HAP-1 (cell line): Measurements from ENCODE around the gene OLIG2.
A peak's percentile ranks its signal among the peaks of the same experiment; 100 is the strongest.

Experiments used
- DNase-seq, 2 experiments: peaks; one replicate each; pipeline ENCODE4 v3.0.0-alpha.2; 2016 to 2020; ENCODE audit warnings: low spot score in 2 of 2
- H3K27me3 ChIP-seq: fragments of 250-450 bp; sonication (Bioruptor Pico); 2 replicates; pipeline ENCODE4 v1.5.1; 2020; ENCODE audit warnings: low read depth, mild to moderate bottlenecking, moderate library complexity
- H3K36me3 ChIP-seq: fragments of 250-450 bp; sonication (Bioruptor Pico); replicated peaks from 2 replicates; pipeline ENCODE4 v1.5.1; 2020; ENCODE audit warnings: mild to moderate bottlenecking
- H3K4me1 ChIP-seq: fragments of 250-450 bp; sonication (Bioruptor Pico); 2 replicates; pipeline ENCODE4 v1.5.1; 2020; ENCODE audit warnings: mild to moderate bottlenecking
- H3K4me3 ChIP-seq: fragments of 250-450 bp; sonication (Bioruptor Pico); 2 replicates; pipeline ENCODE4 v1.5.1; 2020; ENCODE audit warnings: mild to moderate bottlenecking, moderate library complexity
- H3K9me3 ChIP-seq: fragments of 250-450 bp; sonication (Bioruptor Pico); 2 replicates; pipeline ENCODE4 v1.5.1; 2020; ENCODE audit warnings: mild to moderate bottlenecking, moderate library complexity
- in situ Hi-C: fragments of 300-500 bp; cut with MboI; formaldehyde crosslinking; loops from 3 replicates; pipeline ENCODE4 v1.14.3; 2020; ENCODE audit warnings: low sequenced_read_pairs, inconsistent platforms, mixed read lengths

Gene OLIG2

DNA sequence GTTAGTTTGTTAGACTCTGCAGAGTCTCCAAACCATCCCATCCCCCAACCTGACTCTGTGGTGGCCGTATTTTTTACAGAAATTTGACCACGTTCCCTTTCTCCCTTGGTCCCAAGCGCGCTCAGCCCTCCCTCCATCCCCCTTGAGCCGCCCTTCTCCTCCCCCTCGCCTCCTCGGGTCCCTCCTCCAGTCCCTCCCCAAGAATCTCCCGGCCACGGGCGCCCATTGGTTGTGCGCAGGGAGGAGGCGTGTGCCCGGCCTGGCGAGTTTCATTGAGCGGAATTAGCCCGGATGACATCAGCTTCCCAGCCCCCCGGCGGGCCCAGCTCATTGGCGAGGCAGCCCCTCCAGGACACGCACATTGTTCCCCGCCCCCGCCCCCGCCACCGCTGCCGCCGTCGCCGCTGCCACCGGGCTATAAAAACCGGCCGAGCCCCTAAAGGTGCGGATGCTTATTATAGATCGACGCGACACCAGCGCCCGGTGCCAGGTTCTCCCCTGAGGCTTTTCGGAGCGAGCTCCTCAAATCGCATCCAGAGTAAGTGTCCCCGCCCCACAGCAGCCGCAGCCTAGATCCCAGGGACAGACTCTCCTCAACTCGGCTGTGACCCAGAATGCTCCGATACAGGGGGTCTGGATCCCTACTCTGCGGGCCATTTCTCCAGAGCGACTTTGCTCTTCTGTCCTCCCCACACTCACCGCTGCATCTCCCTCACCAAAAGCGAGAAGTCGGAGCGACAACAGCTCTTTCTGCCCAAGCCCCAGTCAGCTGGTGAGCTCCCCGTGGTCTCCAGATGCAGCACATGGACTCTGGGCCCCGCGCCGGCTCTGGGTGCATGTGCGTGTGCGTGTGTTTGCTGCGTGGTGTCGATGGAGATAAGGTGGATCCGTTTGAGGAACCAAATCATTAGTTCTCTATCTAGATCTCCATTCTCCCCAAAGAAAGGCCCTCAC, at the start of gene OLIG2:
Gene OLIG2, plus strand, starts transcription at position 447 of the 954 bp plus-strand sequence. CDS start 928 bp downstream, outside the sequence.
- peak within 1 kb of the TSS; percentile 45 for H3K4me3 ChIP-seq
- peaks cover 7% of the 10 kb centered on the region; the same call in 1 of the 2 replicates for H3K36me3 ChIP-seq
- no peaks in the 10 kb centered on the region for H3K9me3 ChIP-seq
- in situ Hi-C loops, result no loop called here
- H3K4me1 ChIP-seq, result peaks cover 12% of the 10 kb centered on the region
- no peaks in the 10 kb centered on the region for H3K27me3 ChIP-seq
- DNase-seq, result peak; percentile 91 to 95

DNA sequence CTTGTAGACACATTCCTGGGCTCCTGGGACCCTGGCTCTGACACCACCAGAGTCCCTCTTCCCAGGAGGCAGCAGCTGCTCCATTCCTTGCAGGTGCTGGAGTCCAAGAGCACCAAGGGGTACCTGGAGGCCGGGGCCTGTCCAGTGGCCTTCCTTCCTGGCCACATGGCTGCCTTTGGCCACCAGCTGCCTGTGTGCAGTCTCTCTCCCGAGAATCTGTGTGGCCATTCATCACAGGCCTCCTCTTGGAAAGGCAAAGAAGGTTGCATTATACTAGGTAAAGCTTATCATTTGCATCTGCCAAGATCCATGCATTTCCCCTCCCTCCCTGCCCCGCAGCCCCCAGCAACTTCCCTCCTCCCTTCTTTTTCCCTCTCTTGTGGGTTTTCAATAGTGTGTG, 48.9 kb upstream of the OLIG2 start:
- H3K4me1 ChIP-seq, result no peaks in the 10 kb centered on the region
- no peak for DNase-seq
- in situ Hi-C loops, result no loop called here
- no peaks in the 10 kb centered on the region for H3K36me3 ChIP-seq
- no peaks in the 10 kb centered on the region for H3K9me3 ChIP-seq
- no peak overlapping the region for H3K4me3 ChIP-seq
- H3K27me3 ChIP-seq, result no peaks in the 10 kb centered on the region

DNA sequence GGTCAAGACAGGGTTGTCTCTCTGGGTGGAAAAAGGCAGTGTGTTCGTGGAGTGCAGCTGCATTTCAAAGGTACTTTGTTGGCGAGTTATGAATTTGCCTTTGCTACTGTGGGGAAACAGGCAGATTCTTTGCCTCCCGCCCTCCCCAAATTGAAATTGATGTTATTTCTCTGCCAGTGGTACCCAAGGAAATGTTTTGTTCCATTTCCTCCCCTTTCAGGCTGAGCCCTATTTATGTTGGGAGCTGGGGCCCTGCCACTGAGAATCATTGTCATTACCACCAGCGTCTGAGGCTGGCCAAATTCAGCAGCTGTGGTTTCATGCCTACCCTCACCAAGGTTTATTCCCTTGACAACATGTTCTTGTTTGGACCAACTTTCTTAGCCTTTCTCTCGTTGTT, 48.5 kb upstream of the OLIG2 start:
- in situ Hi-C loops, result no loop called here
- Histone ChIP-seq H3K36me3 (no peaks in the 10 kb centered on the region), H3K4me1 (no peaks in the 10 kb centered on the region), H3K27me3 (no peaks in the 10 kb centered on the region), H3K9me3 (no peaks in the 10 kb centered on the region), H3K4me3 (no peak overlapping the region)
- no peak for DNase-seq

DNA sequence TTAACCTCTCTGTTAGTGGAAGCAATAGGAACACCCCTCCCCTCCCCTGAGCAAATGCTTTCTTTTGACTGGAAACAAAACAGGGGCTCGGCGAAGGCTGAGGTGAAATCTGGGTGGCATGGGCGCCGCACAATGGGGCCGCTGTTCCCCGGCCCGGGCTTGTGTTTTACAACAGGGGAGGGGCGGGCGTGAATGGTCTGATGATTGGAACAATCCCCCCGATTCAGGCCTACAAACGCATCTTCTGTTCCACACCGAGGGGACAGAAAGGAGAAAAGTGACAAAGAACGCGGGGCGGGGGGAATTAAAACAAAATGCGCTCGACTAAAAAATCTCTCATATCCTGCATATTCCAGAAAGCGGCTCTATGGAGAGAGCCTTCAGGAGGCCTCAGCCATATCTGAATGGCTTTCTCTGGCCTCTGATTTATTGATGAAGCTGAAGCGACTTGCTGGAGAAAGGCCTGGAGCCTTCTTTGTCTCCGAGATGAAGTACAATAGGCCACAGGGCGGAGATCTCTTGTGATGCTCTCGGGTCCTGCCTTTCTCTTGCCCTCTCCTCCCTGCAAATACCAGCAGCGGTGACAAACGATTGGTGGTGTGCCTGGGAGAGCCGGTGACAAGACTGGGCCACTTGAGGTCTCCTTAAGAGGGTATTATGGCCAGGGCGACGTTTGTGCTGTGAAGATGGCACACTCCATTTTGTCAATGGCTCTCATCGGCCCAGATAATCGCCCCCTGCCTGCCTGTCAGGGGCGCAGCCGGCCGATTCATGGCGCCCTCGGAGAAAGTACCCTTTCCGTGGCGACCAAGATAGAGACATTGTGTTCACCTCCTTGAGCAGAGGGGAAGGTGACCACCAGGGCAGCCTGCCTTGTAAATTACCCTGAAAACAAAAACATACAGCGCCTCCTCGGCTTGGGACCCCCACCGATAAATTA, 47.1 kb upstream of the OLIG2 start:
- no peaks in the 10 kb centered on the region for H3K27me3 ChIP-seq
- H3K36me3 ChIP-seq, result no peaks in the 10 kb centered on the region
- H3K9me3 ChIP-seq, result no peaks in the 10 kb centered on the region
- in situ Hi-C loops, result no loop called here
- no peaks in the 10 kb centered on the region for H3K4me1 ChIP-seq
- no peak overlapping the region for H3K4me3 ChIP-seq
- no peak for DNase-seq

DNA sequence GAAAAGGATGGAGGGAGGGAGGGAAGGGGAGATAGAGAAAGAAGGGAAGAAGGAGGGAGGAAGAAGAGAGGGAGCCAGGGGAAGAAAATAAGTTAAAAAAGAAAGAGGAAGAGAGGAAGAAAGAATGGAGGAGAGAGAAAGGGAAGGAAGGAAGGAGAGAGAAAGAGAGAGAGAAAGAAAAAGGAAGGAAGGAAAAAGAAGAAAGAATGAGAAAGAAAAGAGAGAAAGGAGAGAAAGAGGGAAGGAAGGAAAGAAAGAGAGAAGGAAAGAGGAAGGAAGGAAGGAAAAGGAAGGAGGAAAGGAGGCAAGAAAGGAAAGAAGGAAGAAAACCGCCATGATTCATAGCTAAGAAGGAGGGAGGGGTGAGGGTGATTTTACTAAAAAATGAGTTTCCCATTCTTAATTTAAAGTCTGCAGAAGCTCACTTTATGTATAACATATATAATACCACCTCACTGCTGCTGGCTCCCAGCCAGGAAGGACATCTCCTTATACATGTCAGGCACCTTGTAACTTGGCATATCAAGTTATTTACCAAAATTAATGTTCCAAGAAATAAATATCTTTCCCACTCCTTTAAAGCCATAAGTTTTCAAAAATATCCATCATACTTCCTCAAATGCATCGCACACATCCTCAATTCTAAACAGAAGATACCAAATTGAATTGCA, 46.0 kb upstream of the OLIG2 start:
- in situ Hi-C loops, result no loop called here
- Histone ChIP-seq H3K4me1 (no peaks in the 10 kb centered on the region), H3K27me3 (no peaks in the 10 kb centered on the region), H3K36me3 (no peaks in the 10 kb centered on the region), H3K9me3 (no peaks in the 10 kb centered on the region), H3K4me3 (no peak overlapping the region)
- DNase-seq, result no peak

DNA sequence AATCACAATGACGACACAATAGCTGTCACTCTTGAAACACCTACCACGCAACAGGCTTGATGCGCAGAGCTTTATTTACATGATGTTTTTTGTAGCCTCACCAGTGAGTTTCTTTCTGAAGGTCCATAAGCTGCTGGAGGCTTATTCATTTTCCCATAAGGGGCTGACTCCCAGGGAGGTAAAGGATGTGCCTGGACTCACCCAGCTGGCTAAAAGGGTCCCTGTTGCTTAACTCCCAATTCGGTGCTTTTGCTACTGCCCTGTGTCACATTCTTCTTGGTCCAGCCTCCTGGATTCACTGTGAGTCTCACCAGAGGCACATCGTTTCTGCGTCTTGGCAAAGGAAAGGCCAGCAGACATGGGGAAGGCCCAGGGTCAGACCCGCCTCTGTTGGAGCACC, 44.6 kb upstream of the OLIG2 start:
- no peak overlapping the region for H3K4me3 ChIP-seq
- in situ Hi-C loops, result no loop called here
- no peaks in the 10 kb centered on the region for H3K9me3 ChIP-seq
- no peaks in the 10 kb centered on the region for H3K4me1 ChIP-seq
- no peaks in the 10 kb centered on the region for H3K27me3 ChIP-seq
- no peaks in the 10 kb centered on the region for H3K36me3 ChIP-seq
- no peak for DNase-seq

DNA sequence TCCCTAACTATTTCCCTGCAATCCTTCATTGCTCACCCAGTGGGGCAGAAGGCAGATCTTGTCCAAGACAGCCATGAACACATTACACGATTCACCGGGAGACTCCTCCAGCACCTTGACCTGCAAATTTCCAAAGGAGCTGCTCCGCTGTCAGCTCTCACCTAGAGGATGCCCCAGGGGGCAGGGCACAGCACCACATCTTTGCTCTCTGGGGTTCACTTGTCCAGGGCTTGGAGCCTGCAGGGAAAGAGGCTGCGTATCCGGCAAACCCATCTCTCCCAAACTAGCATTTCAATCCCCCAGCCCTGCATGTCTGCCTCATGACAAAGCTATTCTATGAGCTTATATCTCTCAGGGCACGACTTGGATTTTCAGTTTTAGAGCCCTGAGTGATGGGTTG, 35.1 kb upstream of the OLIG2 start:
- in situ Hi-C loops, result loop anchor here (10.0 kb wide), 1 partner anchor 134 kb away; no protein-coding TSS in a partner anchor
- Histone ChIP-seq H3K9me3 (no peaks in the 10 kb centered on the region), H3K4me3 (no peak overlapping the region), H3K36me3 (no peaks in the 10 kb centered on the region), H3K4me1 (no peaks in the 10 kb centered on the region), H3K27me3 (no peaks in the 10 kb centered on the region)
- no peak for DNase-seq

DNA sequence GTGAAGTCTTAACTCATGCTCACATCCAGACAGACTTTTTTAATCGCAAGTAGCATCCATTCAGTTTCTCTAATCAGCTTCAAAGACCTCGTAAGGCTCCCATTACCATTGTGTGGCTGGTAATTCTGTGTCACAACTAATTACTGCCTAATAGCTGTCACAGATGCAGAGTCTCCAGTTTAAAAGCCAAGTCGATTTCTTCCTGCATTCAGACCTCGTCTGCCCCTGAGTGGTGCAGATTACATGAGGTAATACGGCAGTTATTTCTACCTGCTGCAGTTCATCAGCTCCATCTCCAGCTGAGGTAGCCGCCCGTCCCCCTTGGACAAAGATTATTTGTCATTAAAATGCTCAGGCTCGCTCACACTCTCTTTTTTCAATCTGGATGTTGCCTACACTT, 34.4 kb upstream of the OLIG2 start:
- no peaks in the 10 kb centered on the region for H3K4me1 ChIP-seq
- no peaks in the 10 kb centered on the region for H3K27me3 ChIP-seq
- H3K36me3 ChIP-seq, result no peaks in the 10 kb centered on the region
- H3K9me3 ChIP-seq, result no peaks in the 10 kb centered on the region
- peak in 1 of 2 experiments; percentile 17 for DNase-seq
- H3K4me3 ChIP-seq, result no peak overlapping the region
- in situ Hi-C loops, result loop anchor here (10.0 kb wide), 1 partner anchor 133 kb away; no protein-coding TSS in a partner anchor

DNA sequence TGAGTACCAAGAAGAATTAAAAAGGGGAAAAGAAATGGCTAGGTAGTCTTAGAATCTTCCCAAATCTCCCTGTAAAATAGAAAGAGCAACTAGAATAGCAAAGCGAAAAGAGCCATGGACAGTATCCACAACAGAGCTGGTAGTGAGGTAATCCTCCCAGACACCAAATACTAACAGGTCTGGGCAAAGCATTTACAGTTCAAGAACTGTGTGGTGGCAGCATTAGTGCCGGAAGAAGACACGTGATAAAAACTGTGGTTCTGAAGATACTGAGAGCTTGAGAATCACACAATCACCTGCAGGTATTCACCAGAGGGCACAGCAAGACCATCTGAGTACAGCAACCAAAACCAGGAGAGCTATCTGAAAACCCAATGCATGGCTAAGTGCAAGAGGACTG, 31.8 kb upstream of the OLIG2 start:
- 0 out of 2 replicates have a peak, but pooled peaks cover 3% of the 10 kb centered on the region for H3K9me3 ChIP-seq
- H3K36me3 ChIP-seq, result no peaks in the 10 kb centered on the region
- no peak overlapping the region for H3K4me3 ChIP-seq
- no peak for DNase-seq
- in situ Hi-C loops, result loop anchor here (10.0 kb wide), 1 partner anchor 131 kb away; no protein-coding TSS in a partner anchor
- no peaks in the 10 kb centered on the region for H3K4me1 ChIP-seq
- no peaks in the 10 kb centered on the region for H3K27me3 ChIP-seq

DNA sequence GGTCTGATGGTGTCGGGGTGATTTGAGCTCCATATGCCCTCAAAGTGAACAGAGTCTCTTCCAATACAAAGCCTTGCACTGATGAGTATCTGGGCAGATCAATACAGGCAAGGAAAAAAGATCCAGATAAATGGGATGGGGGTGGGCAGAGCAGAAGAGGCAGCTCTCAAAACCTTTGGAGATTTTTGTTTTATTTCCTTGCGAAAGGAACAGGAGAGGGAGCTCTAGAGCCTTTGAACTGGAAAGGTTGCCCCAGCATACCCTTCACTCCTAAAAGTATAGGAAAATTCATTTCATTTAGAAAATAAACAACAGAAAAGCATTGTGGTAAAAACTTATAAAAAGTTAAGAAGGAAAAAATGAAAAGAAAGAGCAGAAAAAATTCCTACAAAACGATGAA, 31.4 kb upstream of the OLIG2 start:
- H3K4me1 ChIP-seq, result no peaks in the 10 kb centered on the region
- in situ Hi-C loops, result loop anchor here (10.0 kb wide), 1 partner anchor 130 kb away; no protein-coding TSS in a partner anchor
- no peak overlapping the region for H3K4me3 ChIP-seq
- H3K36me3 ChIP-seq, result no peaks in the 10 kb centered on the region
- 0 out of 2 replicates have a peak, but pooled peaks cover 3% of the 10 kb centered on the region for H3K9me3 ChIP-seq
- no peaks in the 10 kb centered on the region for H3K27me3 ChIP-seq
- peak in 1 of 2 experiments; percentile 42 for DNase-seq

DNA sequence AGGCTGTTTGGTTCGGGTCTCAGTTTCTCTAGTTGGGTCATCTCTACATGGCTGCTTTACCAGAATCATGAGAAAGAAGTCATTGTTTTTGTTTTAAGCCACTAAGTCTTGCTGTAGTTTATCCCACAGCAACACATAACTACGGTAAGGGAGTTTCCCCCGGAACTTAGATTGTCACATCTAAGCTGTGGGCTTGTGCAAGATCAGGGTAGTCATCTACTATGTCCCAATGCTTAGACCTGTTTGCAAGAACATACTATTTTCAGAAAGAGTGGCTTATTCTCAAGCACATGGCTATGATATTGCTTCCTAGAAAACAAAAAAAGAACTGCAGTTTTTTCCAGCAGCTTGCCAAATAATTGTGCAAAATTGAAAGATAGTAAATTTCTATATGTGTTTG, 18.0 kb upstream of the OLIG2 start:
- Histone ChIP-seq H3K4me1 (peaks cover 7% of the 10 kb centered on the region), H3K27me3 (no peaks in the 10 kb centered on the region), H3K9me3 (no peaks in the 10 kb centered on the region), H3K36me3 (no peaks in the 10 kb centered on the region), H3K4me3 (no peak overlapping the region)
- in situ Hi-C loops, result no loop called here
- no peak for DNase-seq

DNA sequence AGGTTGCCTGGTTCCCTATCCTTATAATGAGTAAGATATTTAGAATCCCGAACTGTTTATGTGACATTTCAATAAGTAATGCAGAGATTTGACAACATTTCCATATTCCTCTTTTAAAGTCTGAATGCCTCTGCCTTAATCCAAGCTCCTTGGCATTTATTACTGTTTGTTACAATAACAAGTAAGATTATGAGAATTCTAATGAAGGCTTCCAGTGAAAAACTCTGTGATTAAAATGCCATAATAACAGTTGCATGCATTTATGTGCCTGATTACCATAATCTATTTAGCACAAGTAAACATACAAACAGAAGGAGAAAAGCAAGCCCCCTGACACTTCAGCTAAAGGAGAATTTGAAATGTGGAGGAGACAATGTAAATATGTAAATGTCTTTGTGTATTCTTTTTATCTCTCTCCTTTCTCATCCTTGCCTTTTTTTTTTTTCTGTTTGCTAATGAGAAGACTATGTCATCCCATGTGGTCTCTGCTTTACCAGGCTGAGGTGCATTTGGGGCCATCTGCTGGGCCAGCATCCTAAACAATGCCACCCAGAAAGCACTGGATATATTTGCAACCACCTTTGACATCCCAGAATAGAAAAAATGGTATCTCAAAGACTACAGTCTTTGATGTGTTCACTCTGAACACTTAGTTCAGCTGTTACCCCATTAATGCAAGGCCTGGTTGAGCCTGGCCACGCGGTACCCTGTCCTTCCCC, 17.2 kb upstream of the OLIG2 start:
- H3K27me3 ChIP-seq, result no peaks in the 10 kb centered on the region
- in situ Hi-C loops, result no loop called here
- H3K4me1 ChIP-seq, result peaks cover 7% of the 10 kb centered on the region
- peak in 1 of 2 experiments; percentile 9 for DNase-seq
- no peak overlapping the region for H3K4me3 ChIP-seq
- no peaks in the 10 kb centered on the region for H3K36me3 ChIP-seq
- H3K9me3 ChIP-seq, result no peaks in the 10 kb centered on the region

DNA sequence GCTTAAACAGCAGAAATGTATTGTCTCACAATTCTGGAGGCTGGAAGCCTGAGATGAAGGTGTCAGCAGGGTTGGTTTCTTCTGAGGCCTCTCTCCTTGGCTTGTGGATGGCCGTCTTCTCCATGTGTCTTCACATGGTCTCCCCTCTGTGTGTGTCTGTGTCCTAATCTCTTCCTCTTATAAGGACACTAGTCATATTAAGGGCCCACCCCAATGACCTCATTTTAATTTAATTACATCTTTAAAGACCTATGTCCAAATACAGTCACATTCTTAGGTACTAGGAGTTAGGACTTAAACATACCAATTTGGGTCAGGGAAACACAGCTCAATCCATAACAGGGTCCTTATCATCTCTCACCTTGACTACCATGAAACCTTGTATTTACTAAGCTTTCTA, 14.8 kb upstream of the OLIG2 start:
- Histone ChIP-seq H3K4me3 (no peak overlapping the region), H3K36me3 (no peaks in the 10 kb centered on the region), H3K4me1 (peaks cover 7% of the 10 kb centered on the region), H3K9me3 (no peaks in the 10 kb centered on the region), H3K27me3 (no peaks in the 10 kb centered on the region; the same call in 1 of the 2 replicates)
- in situ Hi-C loops, result no loop called here
- DNase-seq, result no peak
